Activated naive CD8-positive, alpha-beta T cell treated with anti-CD3 and anti-CD28 coated beads, Interleukin-2, amount 50 U/mL, for 16 hours (primary cell): ENCODE data around the gene RTEL1.

Experiments
- DNase-seq: peaks from one replicate; pipeline ENCODE4 v3.0.0-alpha.2; 2020; ENCODE audit warnings: low read depth, low spot score

RTEL1 gene

DNA sequence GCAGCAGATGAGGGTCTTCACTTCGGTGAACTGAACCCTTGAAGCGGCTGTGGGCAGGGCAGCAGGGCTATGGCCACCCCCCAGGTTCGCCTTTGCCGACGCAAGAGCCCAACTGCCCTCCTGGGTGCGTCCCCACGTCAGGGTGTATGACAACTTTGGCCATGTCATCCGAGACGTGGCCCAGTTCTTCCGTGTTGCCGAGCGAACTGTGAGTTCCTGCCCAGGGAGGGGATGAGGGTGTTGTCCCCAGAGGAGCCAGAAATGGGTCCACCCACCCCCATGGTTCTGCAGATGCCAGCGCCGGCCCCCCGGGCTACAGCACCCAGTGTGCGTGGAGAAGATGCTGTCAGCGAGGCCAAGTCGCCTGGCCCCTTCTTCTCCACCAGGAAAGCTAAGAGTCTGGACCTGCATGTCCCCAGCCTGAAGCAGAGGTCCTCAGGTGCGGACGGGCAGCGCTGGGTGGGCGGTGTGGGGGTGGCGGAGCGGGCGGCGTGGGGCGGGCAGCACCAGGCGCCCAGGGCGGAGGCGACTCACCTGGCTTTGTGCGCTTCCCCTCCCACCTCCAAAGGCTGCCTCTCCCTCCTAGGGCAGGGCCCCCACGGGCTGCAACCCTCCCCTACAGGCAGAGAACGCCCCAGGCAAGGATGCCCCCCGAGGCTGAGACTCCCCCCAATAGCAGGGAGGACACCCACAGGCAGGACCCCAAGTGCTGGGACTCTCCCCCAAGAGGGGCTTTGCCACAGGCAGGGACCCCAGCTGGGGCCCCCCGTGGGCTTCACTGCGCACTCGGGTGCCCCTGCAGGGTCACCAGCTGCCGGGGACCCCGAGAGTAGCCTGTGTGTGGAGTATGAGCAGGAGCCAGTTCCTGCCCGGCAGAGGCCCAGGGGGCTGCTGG, 32.1 kb downstream of the RTEL1 start:
- DNase-seq, result no peak

DNA sequence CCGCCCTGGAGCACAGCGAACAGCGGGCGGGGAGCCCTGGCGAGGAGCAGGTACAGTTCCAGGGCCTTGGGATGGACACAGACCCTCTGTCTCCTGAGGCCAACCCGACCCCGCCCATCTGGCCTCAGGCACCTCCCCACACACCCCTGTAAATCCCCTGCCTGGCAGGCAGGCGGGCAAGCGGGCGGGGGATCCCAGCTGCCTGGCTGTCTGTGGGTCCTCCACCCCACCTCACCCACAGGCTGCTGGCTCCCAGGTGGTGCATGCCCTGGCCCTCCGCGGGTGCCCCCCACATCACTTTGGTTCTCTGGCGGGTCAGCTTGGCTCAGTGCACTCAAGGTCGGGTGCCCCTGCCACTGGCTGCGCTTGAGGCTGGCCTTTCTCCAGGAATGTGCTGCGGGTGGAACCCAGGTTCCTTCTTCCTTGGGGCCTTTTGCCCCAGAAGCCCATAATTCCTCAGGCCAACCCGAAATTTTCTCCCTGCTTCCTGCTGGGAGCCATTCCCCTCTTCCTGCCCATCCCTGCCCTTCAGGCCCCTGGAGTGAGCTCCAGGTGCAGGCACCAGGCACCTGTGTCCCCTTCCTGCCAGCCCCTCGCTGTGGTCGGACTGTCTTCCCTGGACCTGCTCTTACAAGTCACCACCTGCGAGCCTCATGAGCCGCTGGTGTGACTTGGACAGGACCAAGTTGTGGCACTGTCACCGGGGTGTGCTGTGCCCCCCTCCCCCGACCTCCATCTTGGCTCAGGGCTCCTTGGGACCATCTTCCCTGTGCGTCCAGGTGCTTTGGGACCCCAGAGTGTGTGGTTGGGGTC, 33.0 kb downstream of the RTEL1 start:
- no peak for DNase-seq

GRCh38 chr20:63691711-63692435, 33.8 kb downstream of the RTEL1 start:
- DNase-seq, result no peak

DNA sequence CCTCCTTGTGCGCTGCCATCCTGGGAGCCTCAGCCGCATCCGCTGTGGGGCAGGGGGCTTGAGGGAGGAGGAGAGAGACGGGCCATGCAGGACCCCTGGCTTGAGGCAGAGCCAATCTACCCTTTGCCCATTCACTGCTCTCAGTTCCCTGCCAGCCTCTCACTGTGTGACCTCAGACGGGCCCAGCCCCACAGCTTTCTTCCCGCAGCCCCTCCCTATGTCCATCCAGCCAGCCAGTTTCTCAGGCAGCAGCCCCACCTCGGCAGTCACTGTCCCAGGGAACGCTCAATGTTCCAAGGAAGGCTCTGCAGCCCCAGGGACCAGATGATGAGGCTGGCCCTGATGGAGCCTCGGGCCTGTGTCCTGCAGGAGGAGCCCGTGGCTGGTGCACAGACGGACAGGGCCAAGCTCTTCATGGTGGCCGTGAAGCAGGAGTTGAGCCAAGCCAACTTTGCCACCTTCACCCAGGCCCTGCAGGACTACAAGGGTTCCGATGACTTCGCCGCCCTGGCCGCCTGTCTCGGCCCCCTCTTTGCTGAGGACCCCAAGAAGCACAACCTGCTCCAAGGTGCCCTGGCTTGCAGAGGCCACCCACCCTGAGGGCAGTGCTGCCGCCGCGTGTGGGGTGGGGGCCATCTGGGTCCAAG, 34.4 kb downstream of the RTEL1 start:
- no peak for DNase-seq

DNA sequence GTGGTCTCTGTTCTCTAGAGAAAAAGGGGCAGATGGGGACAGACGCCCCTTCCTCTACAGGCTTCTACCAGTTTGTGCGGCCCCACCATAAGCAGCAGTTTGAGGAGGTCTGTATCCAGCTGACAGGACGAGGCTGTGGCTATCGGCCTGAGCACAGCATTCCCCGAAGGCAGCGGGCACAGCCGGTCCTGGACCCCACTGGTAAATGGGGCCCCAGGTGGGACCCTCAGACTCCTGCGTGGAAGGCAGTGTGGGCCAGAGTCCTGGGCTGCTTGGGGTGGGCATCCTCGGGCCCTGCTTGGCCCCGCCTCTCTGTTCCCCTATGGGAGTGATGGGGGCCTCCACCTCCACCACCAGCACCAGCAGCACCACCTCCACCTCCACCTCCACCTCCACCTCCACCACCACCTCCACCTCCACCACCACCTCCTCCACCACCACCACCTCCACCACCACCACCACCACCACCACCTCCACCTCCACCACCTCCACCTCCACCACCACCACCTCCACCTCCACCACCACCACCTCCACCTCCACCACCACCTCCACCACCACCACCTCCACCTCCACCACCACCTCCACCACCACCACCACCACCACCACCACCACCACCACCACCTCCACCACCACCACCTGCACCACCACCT, 35.1 kb downstream of the RTEL1 start:
- DNase-seq, result no peak

- no peak for DNase-seq
Observed at GRCh38 chr20:63693733-63694583, 35.8 kb downstream of the RTEL1 start.

DNA sequence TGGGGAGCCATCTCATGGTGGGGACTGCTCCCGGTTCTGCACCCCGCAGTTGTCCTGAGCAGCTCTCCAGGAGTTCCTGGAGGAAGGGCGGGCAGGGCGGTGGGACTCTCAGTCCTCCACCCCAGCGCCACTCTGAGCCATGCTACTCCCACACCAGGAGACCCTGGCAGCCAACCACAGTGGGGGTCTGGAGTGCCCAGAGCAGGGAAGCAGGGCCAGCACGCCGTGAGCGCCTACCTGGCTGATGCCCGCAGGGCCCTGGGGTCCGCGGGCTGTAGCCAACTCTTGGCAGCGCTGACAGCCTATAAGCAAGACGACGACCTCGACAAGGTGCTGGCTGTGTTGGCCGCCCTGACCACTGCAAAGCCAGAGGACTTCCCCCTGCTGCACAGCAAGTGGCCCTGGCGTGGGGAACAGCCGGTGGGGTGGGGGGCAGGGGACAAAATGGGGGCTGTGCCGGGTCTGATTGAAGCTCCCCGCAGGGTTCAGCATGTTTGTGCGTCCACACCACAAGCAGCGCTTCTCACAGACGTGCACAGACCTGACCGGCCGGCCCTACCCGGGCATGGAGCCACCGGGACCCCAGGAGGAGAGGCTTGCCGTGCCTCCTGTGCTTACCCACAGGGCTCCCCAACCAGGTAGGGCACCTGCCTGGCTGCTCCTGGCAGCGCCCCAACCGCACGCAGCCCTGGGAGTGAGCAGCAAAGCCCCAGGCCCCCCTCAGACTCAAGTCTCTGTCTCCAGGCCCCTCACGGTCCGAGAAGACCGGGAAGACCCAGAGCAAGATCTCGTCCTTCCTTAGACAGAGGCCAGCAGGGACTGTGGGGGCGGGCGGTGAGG, 36.7 kb downstream of the RTEL1 start:
- DNase-seq, result no peak

GRCh38 chr20:63695424-63696305, 37.6 kb downstream of the RTEL1 start:
- DNase-seq, result no peak

DNA sequence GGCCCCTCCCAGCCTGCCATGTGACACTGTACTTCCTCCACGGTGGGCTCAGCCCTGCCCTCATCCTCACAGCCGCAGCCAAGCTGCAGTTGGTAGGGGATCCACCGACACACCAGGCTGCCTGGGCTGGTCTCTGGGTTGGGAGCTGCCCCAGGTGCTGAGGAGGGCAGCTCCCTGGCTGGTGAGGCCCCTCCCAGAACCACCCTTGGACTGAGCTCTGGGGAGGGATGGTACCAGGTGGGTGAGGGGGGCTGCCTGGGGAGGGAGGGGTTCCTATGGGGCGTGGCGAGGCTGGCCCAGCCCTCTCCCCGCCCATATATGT, 38.2 kb downstream of the RTEL1 start:
- no peak for DNase-seq

GRCh38 chr20:63696628-63697356, 38.7 kb downstream of the RTEL1 start, which contains the start of gene TNFRSF6B:
TNFRSF6B (plus strand) TSS chr20:63696652; CDS start chr20:63696768, 116 bp downstream.
- no peak for DNase-seq

GRCh38 chr20:63697357-63697867, 39.3 kb downstream of the RTEL1 start:
- no peak for DNase-seq

GRCh38 chr20:63697868-63698545, 39.9 kb downstream of the RTEL1 start:
- DNase-seq, result no peak

- no peak for DNase-seq
Observed at GRCh38 chr20:63698739-63699465, 40.8 kb downstream of the RTEL1 start.

DNA sequence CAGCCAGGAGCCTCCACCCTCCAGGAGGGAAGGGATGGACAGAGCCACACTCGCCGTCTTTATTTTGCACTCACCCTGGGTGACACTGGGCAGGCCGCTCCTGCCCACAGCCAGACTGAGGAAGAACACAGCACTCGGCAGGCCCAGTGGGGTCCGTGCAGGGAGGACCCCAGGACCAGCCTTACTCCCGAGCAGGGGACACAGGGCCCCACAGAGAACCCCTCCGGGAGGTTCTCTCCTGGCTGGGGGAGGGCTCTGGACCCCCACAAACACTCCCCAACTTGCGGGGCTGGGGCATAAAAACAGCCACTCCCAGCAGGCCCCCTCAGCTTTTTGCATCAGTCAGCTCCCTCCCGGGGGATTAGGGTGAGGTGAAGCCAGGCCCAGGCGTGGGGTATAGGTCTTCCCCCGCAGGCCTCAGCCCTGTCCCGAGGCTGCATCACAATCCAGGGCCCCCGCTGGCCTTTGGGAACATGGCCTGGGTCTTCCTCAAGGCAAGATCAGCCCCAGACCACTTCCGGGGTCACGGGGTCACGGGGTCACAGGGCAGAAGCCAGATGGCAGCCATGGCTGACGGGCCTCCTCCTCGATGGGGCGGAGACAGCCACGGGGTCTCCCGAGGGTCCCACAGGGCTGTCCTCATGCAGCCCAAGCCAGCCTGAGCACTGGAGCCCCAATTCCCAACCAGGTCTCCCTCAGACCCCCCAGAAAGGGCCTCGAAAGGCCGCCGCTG, 41.5 kb downstream of the RTEL1 start:
- DNase-seq, result no peak
